B cell (primary cell): Measurements from ENCODE around the gene PTPRE. TPM values are rescaled to one million over a fixed set of nuclear protein-coding genes. Genes with fewer than 3 reads are reported as not detected.

Experiments
- ATAC-seq: fragments of 200-7000 bp; cut with Tn5 transposase; one replicate; pipeline ENCODE4 v1.10.0; 2021; ENCODE audit warnings: low read depth, mild to moderate bottlenecking, moderate number of reproducible peaks, moderate library complexity
- CTCF ChIA-PET: fragments of 350-600 bp; sonication (Branson Sonifier 250); formaldehyde crosslinking; loops from one replicate; lab custom pipeline; 2021; ENCODE audit warnings: antibody characterized with exemption, inconsistent platforms; lab: Charles Lee
- POLR2A ChIA-PET: fragments of 350-600 bp; sonication (Branson Sonifier 250); formaldehyde crosslinking; loops from one replicate; lab custom pipeline; 2021; ENCODE audit warnings: antibody characterized with exemption; lab: Charles Lee
- DNase-seq: peaks from one replicate; pipeline ENCODE4 v3.0.0; 2013
- H2AFZ ChIP-seq: 2 replicates; pipeline ENCODE4 v1.6.1; 2012; ENCODE audit warnings: mild to moderate bottlenecking, low read depth, low read length; ENCODE audit not compliant: insufficient read depth, poor library complexity, severe bottlenecking
- H3K27ac ChIP-seq, 2 donors: 1 replicate in 1 of 2; 2 replicates in 1 of 2; pipeline ENCODE4 v1.5.1; 2012 to 2013; ENCODE audit warnings: low read length in 2 of 2, mild to moderate bottlenecking in 2 of 2, moderate library complexity in 1 of 2
- H3K27me3 ChIP-seq, 4 experiments: fragments of 200-600 bp in 1 of 4; sonication (generic) in 1 of 4; replicated peaks in 1 of 4; 1 replicate in 2 of 4; 2 replicates in 2 of 4; pipeline versions ENCODE4 v1.6.1 to v1.7.0; 2013 to 2016; ENCODE audit warnings: low read length in 3 of 4, mild to moderate bottlenecking in 2 of 4, mixed read lengths in 1 of 4, moderate library complexity in 1 of 4; ENCODE audit not compliant: insufficient read depth in 4 of 4, control insufficient read depth in 3 of 4; ENCODE audit errors: control extremely low read depth in 1 of 4
- H3K36me3 ChIP-seq, 2 experiments: replicated peaks in 1 of 2; 1 replicate in 1 of 2; 2 replicates in 1 of 2; pipeline versions ENCODE4 v1.6.1 to v1.7.1; 2013; ENCODE audit warnings: low read length in 1 of 2; ENCODE audit not compliant: insufficient read depth in 2 of 2, control insufficient read depth in 1 of 2; ENCODE audit errors: control extremely low read depth in 1 of 2, extremely low read depth in 1 of 2
- H3K4me1 ChIP-seq, 2 donors: fragments of 200-600 bp in 1 of 2; sonication (generic) in 1 of 2; 1 replicate in 1 of 2; 2 replicates in 1 of 2; pipeline versions ENCODE4 v1.5.1 to v1.6.1; 2013 to 2017; ENCODE audit warnings: low read length in 2 of 2; ENCODE audit not compliant: control insufficient read depth in 2 of 2, insufficient read depth in 2 of 2
- H3K4me2 ChIP-seq: replicated peaks from 2 replicates; pipeline ENCODE3; 2012; ENCODE audit warnings: mild to moderate bottlenecking, low read depth, low read length; ENCODE audit not compliant: poor library complexity, severe bottlenecking
- H3K4me3 ChIP-seq, 5 experiments: fragments of 200-600 bp in 1 of 5; sonication (generic) in 1 of 5; 1 replicate in 3 of 5; 2 replicates in 2 of 5; pipeline versions ENCODE4 v1.5.1 to v1.7.0; 2011 to 2016; ENCODE audit warnings: low read length in 4 of 5, mild to moderate bottlenecking in 4 of 5, low read depth in 2 of 5, control low read depth in 1 of 5, moderate library complexity in 1 of 5; ENCODE audit not compliant: insufficient read depth in 1 of 5; ENCODE audit errors: control extremely low read depth in 1 of 5, extremely low read depth in 1 of 5
- H3K79me2 ChIP-seq: fragments of 200-600 bp; sonication (generic); one replicate; pipeline ENCODE4 v1.6.0; 2016; ENCODE audit warnings: low read length; ENCODE audit not compliant: control insufficient read depth, insufficient read depth
- H3K9ac ChIP-seq: fragments of 200-600 bp; sonication (generic); 2 replicates; pipeline ENCODE4 v1.6.1; 2017; ENCODE audit warnings: mild to moderate bottlenecking, low read length, moderate library complexity
- H3K9me3 ChIP-seq, 3 donors: one replicate each; pipeline versions ENCODE4 v1.6.1 to v1.7.1; 2013; ENCODE audit warnings: low read length in 2 of 3; ENCODE audit not compliant: control insufficient read depth in 2 of 3, insufficient read depth in 1 of 3; ENCODE audit errors: control extremely low read depth in 1 of 3
- H4K20me1 ChIP-seq: 2 replicates; pipeline ENCODE4 v1.6.0; 2012; ENCODE audit warnings: mild to moderate bottlenecking, low read length; ENCODE audit not compliant: insufficient read depth, control insufficient read depth, poor library complexity, severe bottlenecking
- H3K27ac Mint-ChIP-seq: one replicate; pipeline ENCODE4 v1.8.0; 2021; ENCODE audit warnings: mixed read lengths
- H3K27me3 Mint-ChIP-seq: one replicate; pipeline ENCODE4 v1.8.0; 2021; ENCODE audit warnings: mixed read lengths
- H3K4me1 Mint-ChIP-seq: one replicate; pipeline ENCODE4 v1.8.0; 2021; ENCODE audit warnings: mixed read lengths
- H3K4me3 Mint-ChIP-seq: one replicate; pipeline ENCODE4 v1.8.0; 2021; ENCODE audit warnings: mixed read lengths
- H3K9me3 Mint-ChIP-seq: one replicate; pipeline ENCODE4 v1.8.0; 2022; ENCODE audit warnings: mixed read lengths; ENCODE audit not compliant: insufficient read depth
- EZH2 ChIP-seq: IDR thresholded peaks from 2 replicates; pipeline ENCODE4 v1.6.1; 2012; ENCODE audit warnings: borderline replicate concordance, low read depth, mild to moderate bottlenecking, moderate library complexity, low read length; ENCODE audit not compliant: insufficient read depth, poor library complexity, severe bottlenecking
- WGBS: methylation state at CpG from one replicate; pipeline ENCODE4 v1.1.5; 2013; ENCODE audit warnings: missing lambda C conversion rate; ENCODE audit not compliant: insufficient coverage; 5-methylcytosine and 5-hydroxymethylcytosine counted together
- intact Hi-C: fragments of 100-400 bp; cut with micrococcal nuclease; formaldehyde crosslinking; loops from one replicate; pipeline ENCODE4 v1.10.0; 2022
- polyA plus RNA-seq: library from polyadenylated mRNA; depleted of rRNA; stranded (reverse); fragments of >200 nt; gene quantifications from 2 replicates; pipeline ENCODE4 v1.2.3, GENCODE V29; 2012
- total RNA-seq, 2 donors: library from RNA; stranded (reverse); fragments of 120-200 nt in 1 of 2; gene quantifications; 1 replicate in 1 of 2; 2 replicates in 1 of 2; pipeline versions ENCODE4 v1.2.3 to v1.2.4, GENCODE V29; 2013 to 2022
- TF ChIP-seq, protein P1 (sequence below): fragments of 200-600 bp; IDR thresholded peaks from one replicate; pipeline ENCODE4 v1.8.0; 2022; ENCODE audit warnings: antibody characterized with exemption, mild to moderate bottlenecking

PTPRE gene
- total and polyA plus RNA-seq, 2 donors (not counting 1 experiment from before 2014, with no cell fraction given), result 6.6 to 32.7 TPM

- Histone ChIP-seq H3K9ac (no peak overlapping the region), H3K27ac (no peak overlapping the region), H3K36me3 (no peaks in the 10 kb centered on the region), H3K27me3 (peaks cover 0 to 17% (median 5%) of the 10 kb centered on the region in 4 experiments), H4K20me1 (no peaks in the 10 kb centered on the region), H3K9me3 (no peaks in the 10 kb centered on the region), H3K4me3 (no peak overlapping the region), H3K4me2 (no peak overlapping the region), H3K4me1 (peaks cover 0 to 6% of the 10 kb centered on the region in 2 donors), H2AFZ (no peak overlapping the region), H3K79me2 (no peaks in the 10 kb centered on the region)
- intact Hi-C loops, result no loop called here
- POLR2A ChIA-PET, result no interaction called here
- no peaks in the 10 kb centered on the region for H3K9me3 Mint-ChIP-seq
- H3K4me3 Mint-ChIP-seq, result no peak overlapping the region
- CTCF ChIA-PET, result interaction anchor here (1.5 kb wide), 1 partner anchor 18 kb away, joined by 6 read pairs; no protein-coding TSS in a partner anchor
- 86% methylated on average over 7 of the region's 12 CpGs for WGBS
- ATAC-seq (no peak), DNase-seq (no peak)
- peaks cover 45% of the 10 kb centered on the region for H3K27me3 Mint-ChIP-seq
- peaks cover 5% of the 10 kb centered on the region for H3K4me1 Mint-ChIP-seq
- TF ChIP-seq, protein P1, sequence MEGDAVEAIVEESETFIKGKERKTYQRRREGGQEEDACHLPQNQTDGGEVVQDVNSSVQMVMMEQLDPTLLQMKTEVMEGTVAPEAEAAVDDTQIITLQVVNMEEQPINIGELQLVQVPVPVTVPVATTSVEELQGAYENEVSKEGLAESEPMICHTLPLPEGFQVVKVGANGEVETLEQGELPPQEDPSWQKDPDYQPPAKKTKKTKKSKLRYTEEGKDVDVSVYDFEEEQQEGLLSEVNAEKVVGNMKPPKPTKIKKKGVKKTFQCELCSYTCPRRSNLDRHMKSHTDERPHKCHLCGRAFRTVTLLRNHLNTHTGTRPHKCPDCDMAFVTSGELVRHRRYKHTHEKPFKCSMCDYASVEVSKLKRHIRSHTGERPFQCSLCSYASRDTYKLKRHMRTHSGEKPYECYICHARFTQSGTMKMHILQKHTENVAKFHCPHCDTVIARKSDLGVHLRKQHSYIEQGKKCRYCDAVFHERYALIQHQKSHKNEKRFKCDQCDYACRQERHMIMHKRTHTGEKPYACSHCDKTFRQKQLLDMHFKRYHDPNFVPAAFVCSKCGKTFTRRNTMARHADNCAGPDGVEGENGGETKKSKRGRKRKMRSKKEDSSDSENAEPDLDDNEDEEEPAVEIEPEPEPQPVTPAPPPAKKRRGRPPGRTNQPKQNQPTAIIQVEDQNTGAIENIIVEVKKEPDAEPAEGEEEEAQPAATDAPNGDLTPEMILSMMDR, result no peak
- no peak for TF ChIP-seq EZH2
- H3K27ac Mint-ChIP-seq, result no peak overlapping the region
Measured at GRCh38 chr10:127993056-127993690, 86.3 kb downstream of the PTPRE start.

GRCh38 chr10:127995939-127996338 is 89.0 kb downstream of the PTPRE start:
- no peaks in the 10 kb centered on the region for H3K36me3 ChIP-seq
- intact Hi-C loops, result no loop called here
- Mint-ChIP-seq H3K27me3 (peaks cover 27% of the 10 kb centered on the region), H3K4me3 (no peak overlapping the region), H3K4me1 (peaks cover 10% of the 10 kb centered on the region), H3K27ac (no peak overlapping the region), H3K9me3 (no peaks in the 10 kb centered on the region)
- 40% methylated on average over 1 of the region's 6 CpGs for WGBS
- ATAC-seq (no peak), DNase-seq (no peak)
- H3K9me3 ChIP-seq, result no peaks in the 10 kb centered on the region
- no peaks in the 10 kb centered on the region for H4K20me1 ChIP-seq
- CTCF ChIA-PET, result no interaction called here
- H3K27me3 ChIP-seq, result peaks cover 0 to 15% (median 1%) of the 10 kb centered on the region in 4 experiments
- H3K79me2 ChIP-seq, result no peaks in the 10 kb centered on the region
- POLR2A ChIA-PET, result no interaction called here
- H3K4me2 ChIP-seq, result no peak overlapping the region
- no peak overlapping the region for H3K4me3 ChIP-seq
- H3K27ac ChIP-seq, result no peak overlapping the region
- TF ChIP-seq, protein P1, result no peak
- no peak overlapping the region for H3K9ac ChIP-seq
- H2AFZ ChIP-seq, result no peak overlapping the region
- H3K4me1 ChIP-seq, result peaks cover 6 to 9% of the 10 kb centered on the region in 2 donors
